H1 (cell line): Measurements from ENCODE around the gene PSPC1. TPM values are rescaled to one million over a fixed set of nuclear protein-coding genes. Genes with fewer than 3 reads are reported as not detected.

Experiments used
- RAD21 ChIP-seq, 2 experiments: IDR thresholded peaks in 1 of 2; conservative IDR thresholded peaks in 1 of 2; 2 replicates each; pipeline ENCODE4 v1.6.1; 2011; ENCODE audit warnings: low read depth in 2 of 2, low read length in 2 of 2, improper control_type of control experiment in 1 of 2, inconsistent platforms in 1 of 2, mild to moderate bottlenecking in 1 of 2, moderate library complexity in 1 of 2
- polyA plus RNA-seq, 7 experiments: library from polyadenylated mRNA; depleted of rRNA in 3 of 7; stranded (reverse) in 5 of 7; unstranded in 2 of 7; fragments of >200 nt in 5 of 7; fragments of 200-250 nt in 2 of 7; gene quantifications; 1 replicate in 5 of 7; 2 replicates in 1 of 7; 4 replicates in 1 of 7; pipeline versions ENCODE4 v1.2.1 to v1.2.3, GENCODE V29; 2011 to 2013; ENCODE audit warnings: missing spikeins in 2 of 7, mixed read lengths in 2 of 7
- total RNA-seq: library from RNA; stranded (reverse); fragmentation: NEBNext Ultra II Directional; extraction: Animal tissue kit (Norgen Biotek cat#: 25700); gene quantifications from 2 replicates; pipeline ENCODE4 v1.2.1, GENCODE V29; 2021

PSPC1 gene
- total and polyA plus RNA-seq, 2 of the 8 experiments (the other 6 are each of a cell fraction or from before 2014, with no cell fraction given): 53.4 to 97.4 TPM

- no peak for TF ChIP-seq RAD21 (IDR thresholded peaks at IDR 0.05 in 1 of 2, conservative IDR thresholded peaks at IDR 0.05 in 1 of 2; ENCODE audit: low read depth in 2 of 2, low read length in 2 of 2)
Measured at GRCh38 chr13:19661126-19661525, 121.6 kb downstream of the PSPC1 start (continued).
